Liver (tissue), 1 donor: ENCODE data around the gene KAZN.

Experiments used
- SP1 ChIP-seq: IDR thresholded peaks from 2 replicates; pipeline ENCODE4 v1.6.1; 2018; ENCODE audit warnings: antibody characterized with exemption, mild to moderate bottlenecking
- TAF1 ChIP-seq: conservative IDR thresholded peaks from 2 replicates; pipeline ENCODE4 v1.6.1; 2016; ENCODE audit warnings: antibody characterized with exemption, mild to moderate bottlenecking
- donor health status: healthy.

DNA sequence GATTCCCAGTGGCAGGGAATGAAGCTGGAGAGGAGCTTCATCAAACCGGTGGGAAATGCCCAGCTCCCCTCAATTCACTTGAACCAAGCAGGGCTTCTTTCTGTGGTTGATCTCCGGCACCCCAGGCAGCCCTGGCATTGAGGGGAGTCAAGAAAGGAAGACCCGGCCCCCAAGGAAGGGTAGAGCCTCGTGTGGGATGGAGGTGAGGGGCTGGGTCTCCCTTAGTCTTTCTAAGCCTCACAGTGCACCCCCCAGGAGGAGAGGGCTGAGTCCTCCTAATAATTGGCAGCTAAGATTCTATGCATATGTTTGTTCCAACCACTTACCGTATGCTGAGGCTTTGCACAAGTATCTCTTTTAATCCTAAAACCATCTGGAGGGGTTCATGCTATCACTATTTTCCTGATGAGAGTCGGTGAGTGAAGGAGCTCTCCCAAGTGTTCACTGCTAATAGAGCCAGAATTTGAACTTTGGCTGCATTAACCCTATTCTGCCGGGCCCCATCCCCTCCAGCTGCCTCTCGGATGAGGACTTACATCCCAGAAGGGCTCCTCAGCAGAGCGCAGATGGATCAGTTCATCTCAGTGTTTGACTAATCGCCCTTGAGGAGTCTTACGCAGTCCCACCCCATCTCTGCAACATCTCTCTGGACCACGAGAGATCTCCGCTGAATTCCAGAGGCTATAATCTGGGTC is 521.9 kb downstream of the KAZN start:
- TF ChIP-seq TAF1 (no peak), SP1 (no peak)
